G401 (cell line): Measurements from ENCODE around the gene ZNF507. TPM values are rescaled to one million over a fixed set of nuclear protein-coding genes. Genes with fewer than 3 reads are reported as not detected.
"Not testable (repeated sequence)": the region's sequence is repeated elsewhere in the genome, so short reads cannot be mapped to it uniquely, and the experiment has no call there.

Experiments
- DNase-seq: peaks from one replicate; pipeline ENCODE4 v3.0.0-alpha.2; 2015; ENCODE audit warnings: low spot score
- in situ Hi-C: cut with HindIII; loops from 2 replicates; pipeline ENCODE4 v1.10.0; 2016; ENCODE audit warnings: low sequenced_read_pairs, mixed read lengths
- total RNA-seq: library from RNA; depleted of rRNA; stranded (reverse); fragments of >200 nt; shearing (Covaris generic); gene quantifications from 2 replicates; pipeline ENCODE4 v1.2.3, GENCODE V29; 2014

Gene ZNF507
- total RNA-seq, 1 experiment from 2014 or later, result 10.0 TPM

- peak; percentile 23 for DNase-seq
- in situ Hi-C loops, result no loop called here
Measured at GRCh38 chr19:32404213-32404932, 59.0 kb downstream of the ZNF507 start.

GRCh38 chr19:32404933-32405430 is 59.6 kb downstream of the ZNF507 start:
- DNase-seq, result peak; percentile 63
- in situ Hi-C loops, result no loop called here

- in situ Hi-C loops, result no loop called here
- peak; percentile 95 for DNase-seq
Measured at GRCh38 chr19:32405431-32406160, 60.2 kb downstream of the ZNF507 start, which contains the start of gene DPY19L3. Gene DPY19L3 (plus strand): TSS chr19:32405770. CDS start chr19:32408254, 2,484 bp downstream.

- in situ Hi-C loops, result no loop called here
Measured at GRCh38 chr19:32406161-32407003, 61.0 kb downstream of the ZNF507 start.

GRCh38 chr19:32407004-32407992 is 61.9 kb downstream of the ZNF507 start:
- peak; percentile 29 for DNase-seq
- in situ Hi-C loops, result no loop called here

More at GRCh38 chr19:32406161-32407003, 61.0 kb downstream of the ZNF507 start:
- peak; percentile 17 for DNase-seq

GRCh38 chr19:32415246-32415645 is 69.8 kb downstream of the ZNF507 start:
- in situ Hi-C loops, result no loop called here
- peak; percentile 19 for DNase-seq

- DNase-seq, result no peak
- in situ Hi-C loops, result no loop called here
Measured at GRCh38 chr19:32415669-32416068, 70.3 kb downstream of the ZNF507 start.

GRCh38 chr19:32416749-32417456 is 71.5 kb downstream of the ZNF507 start:
- no peak for DNase-seq
- in situ Hi-C loops, result no loop called here

GRCh38 chr19:32418155-32418554 is 72.7 kb downstream of the ZNF507 start:
- in situ Hi-C loops, result no loop called here
- DNase-seq, result no peak

- in situ Hi-C loops, result no loop called here
- no peak for DNase-seq
Measured at GRCh38 chr19:32421589-32422361, 76.4 kb downstream of the ZNF507 start.

- in situ Hi-C loops, result no loop called here
- no peak for DNase-seq
Measured at GRCh38 chr19:32422435-32422834, 77.0 kb downstream of the ZNF507 start.

GRCh38 chr19:32423944-32424343 is 78.5 kb downstream of the ZNF507 start:
- DNase-seq, in situ Hi-C loops: not testable (repeated sequence)

GRCh38 chr19:32427536-32427935 is 82.1 kb downstream of the ZNF507 start:
- DNase-seq, result no peak
- in situ Hi-C loops, result no loop called here

- in situ Hi-C loops, result no loop called here
- DNase-seq, result no peak
Measured at GRCh38 chr19:32436692-32437091, 91.3 kb downstream of the ZNF507 start.

GRCh38 chr19:32437096-32437495 is 91.7 kb downstream of the ZNF507 start:
- in situ Hi-C loops, result no loop called here
- peak; percentile 69 for DNase-seq
